ACC112 (cell line): ENCODE measurements around the gene B4GALNT3.
A peak's percentile ranks its signal among the peaks of the same experiment; 100 is the strongest.

Experiments
- H2AFZ ChIP-seq: fragments of 200-600 bp; sonication (generic); one replicate; pipeline ENCODE4 v1.6.0; 2017; ENCODE audit warnings: antibody characterized with exemption, low read length; ENCODE audit not compliant: unreplicated experiment
- H3K27ac ChIP-seq: fragments of 200-600 bp; sonication (generic); 2 replicates; pipeline ENCODE4 v1.5.1; 2014; ENCODE audit warnings: low read depth, mild to moderate bottlenecking, antibody characterized with exemption, low read length, moderate library complexity
- H3K27me3 ChIP-seq: fragments of 200-600 bp; sonication (generic); 2 replicates; pipeline ENCODE4 v1.6.1; 2014; ENCODE audit warnings: mild to moderate bottlenecking, antibody characterized with exemption, low read length, moderate library complexity, mixed read lengths; ENCODE audit not compliant: insufficient read depth
- H3K36me3 ChIP-seq: fragments of 200-600 bp; sonication (generic); 2 replicates; pipeline ENCODE4 v1.6.1; 2016; ENCODE audit warnings: mild to moderate bottlenecking, antibody characterized with exemption, low read length, moderate library complexity, mixed read lengths; ENCODE audit not compliant: insufficient read depth
- H3K4me1 ChIP-seq: fragments of 200-600 bp; sonication (generic); one replicate; pipeline ENCODE4 v1.6.1; 2016; ENCODE audit warnings: low read length, mixed read lengths; ENCODE audit not compliant: insufficient read depth, unreplicated experiment, control insufficient read depth
- H3K4me3 ChIP-seq: fragments of 200-600 bp; sonication (generic); 2 replicates; pipeline ENCODE4 v1.5.1; 2014; ENCODE audit warnings: mild to moderate bottlenecking, low read depth, low read length
- H3K79me2 ChIP-seq: fragments of 200-600 bp; sonication (generic); one replicate; pipeline ENCODE4 v1.6.0; 2016; ENCODE audit warnings: low read length; ENCODE audit not compliant: control insufficient read depth, unreplicated experiment, insufficient read depth

The B4GALNT3 gene

GRCh38 chr12:568486-568885 is 108.7 kb downstream of the B4GALNT3 start:
- Histone ChIP-seq H3K36me3 (no peaks in the 10 kb centered on the region), H3K79me2 (no peaks in the 10 kb centered on the region), H3K27ac (no peak overlapping the region)

GRCh38 chr12:569091-569676 is 109.4 kb downstream of the B4GALNT3 start:
- Histone ChIP-seq H2AFZ (peak overlapping the region; percentile 45), H3K79me2 (no peaks in the 10 kb centered on the region), H3K4me3 (no peak overlapping the region; the same call in 1 of the 2 replicates), H3K27me3 (no peaks in the 10 kb centered on the region), H3K4me1 (peaks cover 18% of the 10 kb centered on the region), H3K36me3 (no peaks in the 10 kb centered on the region), H3K27ac (no peak overlapping the region)

More at GRCh38 chr12:568486-568885, 108.7 kb downstream of the B4GALNT3 start:
- H3K4me1 ChIP-seq: peaks cover 18% of the 10 kb centered on the region
- no peak overlapping the region for H3K4me3 ChIP-seq
- no peak overlapping the region for H2AFZ ChIP-seq
- no peaks in the 10 kb centered on the region for H3K27me3 ChIP-seq

- Histone ChIP-seq H2AFZ (peak overlapping the region; percentile 84), H3K27me3 (no peaks in the 10 kb centered on the region), H3K27ac (peak overlapping the region; percentile 90), H3K4me3 (peak overlapping the region; percentile 86), H3K79me2 (no peaks in the 10 kb centered on the region), H3K4me1 (peaks cover 23% of the 10 kb centered on the region), H3K36me3 (no peaks in the 10 kb centered on the region)
Observed at GRCh38 chr12:569803-570434, 110.2 kb downstream of the B4GALNT3 start.

GRCh38 chr12:570435-570920 is 110.7 kb downstream of the B4GALNT3 start:
- Histone ChIP-seq H3K4me1 (peaks cover 28% of the 10 kb centered on the region), H3K36me3 (no peaks in the 10 kb centered on the region), H3K27me3 (no peaks in the 10 kb centered on the region), H3K27ac (peak overlapping the region; percentile 90), H3K79me2 (no peaks in the 10 kb centered on the region), H2AFZ (peak overlapping the region; percentile 86), H3K4me3 (peak overlapping the region; percentile 86)

GRCh38 chr12:570921-571794 is 111.4 kb downstream of the B4GALNT3 start:
- H2AFZ ChIP-seq: peak overlapping the region; percentile 86
- peaks cover 34% of the 10 kb centered on the region for H3K4me1 ChIP-seq

GRCh38 chr12:571795-572531 is 112.2 kb downstream of the B4GALNT3 start:
- Histone ChIP-seq H3K36me3 (no peaks in the 10 kb centered on the region), H3K27ac (peak overlapping the region; percentile 90), H3K79me2 (no peaks in the 10 kb centered on the region), H3K4me3 (peak overlapping the region; percentile 86), H3K27me3 (no peaks in the 10 kb centered on the region), H2AFZ (peak overlapping the region; percentile 86), H3K4me1 (peaks cover 40% of the 10 kb centered on the region)

More at GRCh38 chr12:570921-571794, 111.4 kb downstream of the B4GALNT3 start:
- Histone ChIP-seq H3K27ac (peak overlapping the region; percentile 90), H3K79me2 (no peaks in the 10 kb centered on the region), H3K36me3 (no peaks in the 10 kb centered on the region), H3K27me3 (no peaks in the 10 kb centered on the region), H3K4me3 (peak overlapping the region; percentile 86)

- peak overlapping the region; percentile 90 for H3K27ac ChIP-seq
- H3K4me3 ChIP-seq: 0 out of 2 replicates have a peak overlapping the region, but pooled peaks have one; percentile 86
Observed at GRCh38 chr12:572532-572899, 112.8 kb downstream of the B4GALNT3 start.

GRCh38 chr12:573232-573631 is 113.5 kb downstream of the B4GALNT3 start:
- Histone ChIP-seq H3K36me3 (no peaks in the 10 kb centered on the region), H3K27me3 (no peaks in the 10 kb centered on the region), H3K79me2 (no peaks in the 10 kb centered on the region), H3K4me1 (peaks cover 40% of the 10 kb centered on the region), H2AFZ (no peak overlapping the region), H3K27ac (no peak overlapping the region), H3K4me3 (no peak overlapping the region)

More at GRCh38 chr12:572532-572899, 112.8 kb downstream of the B4GALNT3 start:
- H2AFZ ChIP-seq: peak overlapping the region; percentile 86
- no peaks in the 10 kb centered on the region for H3K79me2 ChIP-seq
- no peaks in the 10 kb centered on the region for H3K36me3 ChIP-seq
- H3K4me1 ChIP-seq: peaks cover 40% of the 10 kb centered on the region
- H3K27me3 ChIP-seq: no peaks in the 10 kb centered on the region

- Histone ChIP-seq H3K27ac (peak overlapping the region; percentile 73), H3K27me3 (no peaks in the 10 kb centered on the region), H2AFZ (peak overlapping the region; percentile 22), H3K4me1 (peaks cover 40% of the 10 kb centered on the region), H3K4me3 (no peak overlapping the region), H3K79me2 (no peaks in the 10 kb centered on the region), H3K36me3 (no peaks in the 10 kb centered on the region)
Observed at GRCh38 chr12:574475-575128, 114.9 kb downstream of the B4GALNT3 start.
